GM19438 (cell line): ENCODE data around the gene AKNAD1.

Experiments
- ATAC-seq: cut with Tn5 transposase; IDR thresholded peaks from one replicate; pipeline ENCODE4 v1.9.1; 2021; ENCODE audit warnings: low read depth; ENCODE audit not compliant: unreplicated experiment

The AKNAD1 gene

DNA sequence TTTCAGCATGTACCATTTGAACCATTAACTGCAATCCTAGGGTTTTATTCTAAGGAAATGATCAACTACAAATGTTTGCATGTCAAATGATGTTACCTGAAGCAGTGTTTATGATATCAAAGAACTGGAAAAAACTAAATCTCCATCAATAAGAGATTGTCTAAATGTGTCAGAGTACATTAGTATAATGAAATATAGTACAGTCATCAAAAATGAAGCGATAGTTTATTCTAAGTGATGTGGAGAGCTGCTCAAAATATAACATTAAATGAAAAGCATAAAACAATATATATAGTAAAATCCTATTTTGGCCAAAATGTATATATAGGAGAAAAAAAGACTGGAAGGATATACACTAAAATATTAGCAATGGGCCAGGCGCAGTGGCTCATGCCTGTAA lies 24.0 kb downstream of the AKNAD1 start:
- no peak for ATAC-seq

DNA sequence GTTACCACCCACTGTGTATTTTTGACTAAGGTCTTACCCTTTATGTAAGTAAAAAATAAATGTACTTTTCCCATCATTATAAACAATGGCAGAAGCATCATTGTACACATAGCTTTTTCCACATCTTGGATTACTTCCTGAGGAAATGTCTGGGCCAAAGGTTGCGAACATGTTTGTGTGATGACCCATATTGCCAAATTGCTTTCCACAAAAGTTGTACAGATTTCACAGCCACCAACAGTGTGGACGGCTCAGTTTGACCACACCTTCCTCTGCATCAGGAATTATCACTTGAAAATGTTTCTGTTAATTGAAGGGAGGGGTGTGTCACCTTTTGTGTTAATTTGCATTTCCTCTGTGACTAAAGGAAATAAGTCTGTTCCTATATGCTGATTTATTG lies 25.7 kb downstream of the AKNAD1 start:
- no peak for ATAC-seq

DNA sequence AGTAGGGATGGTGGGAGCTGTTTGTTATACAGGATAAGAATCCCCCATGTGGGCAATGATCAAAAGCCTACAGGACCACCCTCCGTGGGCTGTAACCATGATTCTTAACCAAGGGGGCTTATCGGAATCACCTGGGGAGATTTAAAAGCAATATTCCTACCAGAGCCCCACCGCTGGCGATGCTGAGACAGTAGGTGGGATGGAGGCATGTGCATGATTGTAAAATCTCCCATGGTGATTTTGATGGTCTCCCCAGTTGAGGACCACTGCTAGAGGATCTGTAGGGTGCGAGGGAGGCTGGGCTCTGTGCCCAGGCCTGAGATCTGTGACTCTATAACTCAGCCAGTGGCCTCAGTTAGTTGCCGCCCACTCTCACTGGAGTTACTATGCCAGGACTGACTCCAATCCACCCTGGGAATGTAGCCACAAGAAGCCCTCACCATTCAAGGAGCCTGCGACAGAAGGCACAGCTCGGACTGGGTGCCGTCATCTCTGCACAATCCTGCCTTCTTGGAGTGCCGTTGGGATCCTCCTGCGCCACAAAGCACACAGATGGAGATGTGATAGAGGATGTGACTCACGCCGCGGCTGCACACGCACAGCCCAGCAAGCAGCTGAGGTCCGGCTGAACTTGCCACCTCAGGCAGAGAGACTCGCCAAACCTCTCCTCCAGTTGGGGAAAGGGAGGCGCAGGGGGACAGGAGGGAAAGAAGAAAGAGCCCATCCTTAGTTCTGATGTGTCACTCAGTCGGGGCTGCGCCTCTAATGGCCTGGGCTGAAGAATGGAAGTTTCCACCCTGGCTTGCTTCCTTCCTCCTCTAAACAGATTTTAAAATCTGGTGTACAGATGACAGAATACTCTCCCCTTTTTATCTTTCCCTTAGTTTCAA lies 26.5 kb downstream of the AKNAD1 start:
- ATAC-seq = no peak

DNA sequence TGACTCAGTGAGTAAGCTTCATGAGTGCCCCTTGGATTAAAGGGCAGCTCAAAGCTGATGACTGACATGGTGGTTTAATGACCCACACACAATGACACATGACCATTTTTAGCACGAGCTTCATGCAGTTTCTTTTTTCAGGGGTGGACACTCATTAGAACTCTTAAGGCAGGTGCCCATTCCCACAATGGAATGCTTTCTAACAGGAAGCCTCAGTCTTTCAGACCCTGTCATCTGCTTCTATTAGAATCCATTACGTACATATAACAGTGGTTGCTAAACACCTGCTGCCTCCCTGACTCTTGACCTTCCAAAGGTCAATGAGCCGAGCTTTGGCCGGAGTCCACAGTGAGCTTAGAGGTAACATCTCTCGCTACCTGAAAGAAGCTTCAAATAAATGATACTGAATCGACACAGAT lies 27.4 kb downstream of the AKNAD1 start:
- no peak for ATAC-seq

DNA sequence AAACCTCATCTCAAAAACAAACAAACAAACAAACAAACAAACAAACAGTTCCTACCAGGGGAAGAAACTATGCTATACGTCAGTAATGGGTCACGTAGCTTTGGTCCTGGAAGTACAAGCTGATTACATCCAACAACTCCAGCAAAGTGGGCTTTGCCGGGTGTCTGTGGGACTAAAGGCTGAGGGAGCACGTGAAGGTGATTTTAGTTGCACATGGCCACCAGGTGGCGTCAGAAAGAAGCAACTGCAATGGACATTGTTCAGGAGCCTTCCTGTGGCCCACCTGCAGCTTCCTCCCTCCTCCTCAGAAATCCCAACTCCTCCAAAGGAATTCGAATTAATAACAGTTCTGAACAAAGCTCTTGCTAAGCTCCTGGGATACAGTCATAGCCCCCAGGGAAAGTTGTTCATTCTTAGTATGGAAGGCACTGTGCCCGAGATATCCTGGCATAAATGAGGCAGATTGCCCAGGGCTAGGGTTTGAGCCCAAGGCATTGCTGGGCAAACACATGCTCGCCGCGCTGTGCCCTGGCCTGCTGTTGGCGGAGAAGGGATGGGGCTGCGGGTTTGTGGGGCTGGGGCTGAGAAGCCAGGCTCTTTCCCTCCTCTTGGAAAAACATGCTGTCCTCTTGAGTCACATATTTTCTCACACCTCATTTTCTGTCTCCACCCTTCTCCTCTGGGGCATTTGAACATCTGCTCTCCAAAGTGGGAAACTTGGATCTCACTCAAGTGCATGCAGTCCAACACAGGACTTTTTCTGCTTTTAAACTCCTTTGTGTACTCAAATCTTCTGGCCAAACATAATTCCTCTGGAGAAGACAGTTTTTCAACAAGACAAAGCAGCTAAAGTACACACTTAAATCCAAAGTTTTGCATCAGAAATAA lies 28.6 kb downstream of the AKNAD1 start:
- no peak for ATAC-seq

DNA sequence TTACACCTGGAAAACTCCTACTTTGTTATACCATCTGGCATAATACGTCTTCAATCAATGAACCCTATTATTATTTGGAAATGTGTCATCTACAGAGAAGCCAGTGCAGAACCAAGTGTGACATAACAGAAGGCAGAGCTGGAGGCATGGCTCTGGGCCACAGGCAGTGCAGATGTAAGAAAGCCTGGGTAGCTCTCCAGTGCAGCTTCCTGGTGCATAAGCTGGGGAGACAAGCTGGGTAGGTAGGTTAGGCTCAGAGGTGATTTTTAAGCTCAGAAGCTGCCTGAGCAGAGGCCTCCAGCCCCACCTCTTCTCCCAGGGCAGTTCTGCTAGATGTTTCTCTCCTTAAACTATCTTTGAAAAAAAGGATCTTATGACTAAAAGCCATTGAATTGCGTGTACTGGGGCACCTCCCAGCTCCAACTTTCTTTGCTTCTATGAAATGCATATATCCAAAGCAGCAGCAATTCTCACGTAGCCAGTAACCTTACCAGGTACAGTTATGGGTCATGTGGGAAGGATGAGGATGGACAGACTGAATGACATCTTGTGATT lies 30.7 kb downstream of the AKNAD1 start:
- no peak for ATAC-seq

DNA sequence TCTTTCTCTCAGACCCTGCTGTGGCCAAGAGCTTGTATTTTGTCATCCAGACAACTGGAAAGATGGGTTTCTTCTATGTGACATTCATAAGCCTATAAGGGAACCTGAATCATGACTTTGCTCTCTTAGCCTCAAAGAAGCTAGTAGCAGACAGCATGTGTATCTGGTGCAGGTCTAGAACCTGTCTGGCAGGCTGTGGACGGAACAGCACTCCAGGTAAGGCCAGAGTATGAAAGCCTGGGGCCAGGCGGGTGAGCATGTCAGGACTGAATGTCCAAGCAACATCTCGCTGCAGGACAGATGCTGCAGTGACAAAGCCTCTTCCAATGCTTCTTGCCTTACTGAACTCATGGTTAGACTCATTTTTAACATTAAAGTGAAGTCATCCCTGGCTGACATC lies 32.8 kb downstream of the AKNAD1 start:
- no peak for ATAC-seq

DNA sequence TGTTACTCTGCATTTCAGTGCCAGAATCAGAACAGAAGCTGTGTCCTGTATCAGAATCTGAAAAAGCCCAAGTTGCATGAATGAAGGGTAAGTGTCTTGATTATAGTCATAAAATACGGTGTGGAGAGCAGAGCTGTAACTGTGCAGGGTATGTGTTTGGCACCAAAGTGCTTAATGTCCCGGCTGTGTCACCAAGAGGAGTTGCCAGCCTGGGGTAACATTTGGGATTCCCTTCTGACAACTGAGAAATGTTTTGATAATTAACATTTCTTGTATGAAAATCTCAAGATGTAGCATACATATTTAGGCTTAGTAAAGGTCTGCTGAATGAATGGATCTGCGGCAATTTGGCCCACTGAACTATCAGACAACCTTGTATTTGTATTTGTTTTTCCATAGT lies 33.3 kb downstream of the AKNAD1 start:
- no peak for ATAC-seq

DNA sequence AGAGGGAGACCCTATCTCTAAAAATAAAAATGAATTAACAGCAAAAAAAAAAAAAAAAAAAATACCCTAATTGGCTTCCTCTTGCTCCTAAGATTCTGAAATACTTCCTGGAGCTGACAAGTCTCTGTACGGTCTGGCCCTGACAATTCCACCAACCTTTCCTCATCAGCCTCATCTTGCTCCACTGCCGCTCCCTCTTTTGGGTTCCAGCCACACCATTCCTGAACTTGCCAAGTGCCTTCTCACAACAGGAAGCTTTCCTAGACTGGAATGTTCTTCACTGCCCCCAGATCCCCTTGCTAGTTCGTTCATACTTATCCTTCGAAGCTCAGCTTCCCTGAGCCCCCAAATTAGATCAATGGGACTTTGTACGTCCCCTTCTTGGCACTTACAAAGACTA lies 37.0 kb downstream of the AKNAD1 start:
- ATAC-seq = no peak

DNA sequence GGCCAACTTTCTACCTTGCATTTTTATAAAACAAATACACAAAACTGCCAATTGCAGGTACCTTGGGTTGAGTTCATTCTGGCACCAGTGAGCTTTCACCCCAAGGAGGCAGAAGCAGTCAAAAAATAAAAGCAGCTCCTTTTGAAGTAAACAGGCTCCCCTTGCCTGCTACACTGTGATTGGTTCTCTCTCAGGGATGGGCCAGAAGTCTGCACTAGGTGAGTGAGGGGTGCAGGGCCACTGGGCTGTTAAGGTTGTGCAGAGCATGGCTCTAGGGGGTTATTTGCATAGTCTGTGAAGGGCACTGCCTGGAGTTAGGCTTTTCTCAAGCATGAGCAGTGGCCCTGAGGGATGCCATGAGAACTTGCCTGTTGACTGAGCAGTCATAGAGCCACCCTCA lies 39.1 kb downstream of the AKNAD1 start:
- no peak for ATAC-seq

DNA sequence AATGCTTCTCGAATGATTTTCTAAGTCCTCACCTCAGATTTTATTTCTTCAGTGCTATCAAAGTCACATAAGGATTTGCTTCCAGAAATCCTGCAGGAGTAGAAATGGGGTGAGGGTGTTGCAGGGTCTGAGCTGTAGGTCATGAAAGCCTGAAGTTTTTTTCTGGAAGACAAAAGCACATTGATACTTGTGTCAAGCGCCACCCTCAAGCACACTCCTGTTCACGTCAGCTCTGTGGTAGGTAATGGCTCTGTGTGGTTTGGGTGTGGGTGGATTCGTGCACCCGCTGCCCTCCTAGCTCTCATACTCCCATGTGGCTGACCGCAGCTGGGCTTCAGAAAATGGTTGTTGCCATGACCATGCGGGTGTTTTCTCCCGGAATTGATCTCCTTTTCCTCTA lies 39.9 kb downstream of the AKNAD1 start:
- ATAC-seq = no peak

DNA sequence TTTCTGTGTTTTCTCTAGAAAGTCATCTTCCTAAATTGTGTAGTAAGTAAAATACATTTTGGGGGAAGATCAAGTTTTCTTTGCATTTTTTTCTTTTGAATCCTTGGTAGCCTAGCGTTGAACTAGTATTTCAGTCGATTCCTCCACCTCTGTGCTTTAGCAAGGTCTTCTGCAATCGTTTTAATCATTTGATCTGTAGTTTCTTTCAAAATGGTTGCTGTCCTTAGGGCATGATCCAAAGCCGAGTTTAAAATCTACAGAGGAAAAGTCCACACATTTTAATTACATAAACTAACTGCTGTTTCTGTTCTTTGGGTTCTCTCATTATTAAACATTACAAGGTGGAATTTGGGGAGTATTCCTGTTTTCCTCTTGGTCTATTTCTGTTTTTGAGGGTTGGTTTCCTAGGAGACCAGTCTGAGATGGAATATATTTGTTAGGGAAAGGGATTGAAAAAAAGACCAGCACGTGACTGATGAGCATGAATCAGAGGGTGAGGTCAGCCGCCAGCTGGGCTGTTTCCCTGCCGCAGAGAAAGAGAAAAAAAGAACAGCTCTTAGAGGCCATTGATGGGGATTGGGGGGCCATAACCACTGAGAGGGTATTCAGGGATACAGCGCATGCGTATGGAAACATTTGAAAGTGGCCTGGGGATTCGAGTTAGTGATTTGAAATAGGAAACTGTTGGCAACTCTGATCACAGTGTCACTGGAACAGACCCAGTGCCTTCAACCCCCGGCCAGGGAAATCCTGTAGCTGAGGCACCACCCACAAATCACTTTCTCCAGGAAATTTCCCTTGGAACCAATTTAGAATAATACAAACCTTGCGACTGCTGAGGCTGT lies 40.6 kb downstream of the AKNAD1 start:
- ATAC-seq = no peak

DNA sequence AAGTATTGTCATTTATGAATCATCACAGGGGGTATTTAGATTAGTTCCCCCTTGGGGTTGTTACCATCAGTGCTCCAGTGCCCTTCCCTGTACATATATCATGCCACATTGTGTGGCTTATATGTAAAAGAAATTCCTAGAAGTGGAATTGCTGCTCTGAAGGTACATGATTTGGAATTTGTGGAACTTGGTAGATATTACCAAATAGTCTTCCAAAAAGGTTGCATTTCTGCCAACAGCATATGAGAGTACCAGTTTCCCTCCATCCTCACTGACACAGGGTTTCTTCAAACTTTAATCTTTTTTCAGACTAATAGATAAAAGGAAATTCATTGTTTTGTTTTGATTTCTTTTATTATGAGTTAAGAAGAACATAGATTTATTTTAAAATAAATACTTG lies 41.3 kb downstream of the AKNAD1 start:
- ATAC-seq = no peak

DNA sequence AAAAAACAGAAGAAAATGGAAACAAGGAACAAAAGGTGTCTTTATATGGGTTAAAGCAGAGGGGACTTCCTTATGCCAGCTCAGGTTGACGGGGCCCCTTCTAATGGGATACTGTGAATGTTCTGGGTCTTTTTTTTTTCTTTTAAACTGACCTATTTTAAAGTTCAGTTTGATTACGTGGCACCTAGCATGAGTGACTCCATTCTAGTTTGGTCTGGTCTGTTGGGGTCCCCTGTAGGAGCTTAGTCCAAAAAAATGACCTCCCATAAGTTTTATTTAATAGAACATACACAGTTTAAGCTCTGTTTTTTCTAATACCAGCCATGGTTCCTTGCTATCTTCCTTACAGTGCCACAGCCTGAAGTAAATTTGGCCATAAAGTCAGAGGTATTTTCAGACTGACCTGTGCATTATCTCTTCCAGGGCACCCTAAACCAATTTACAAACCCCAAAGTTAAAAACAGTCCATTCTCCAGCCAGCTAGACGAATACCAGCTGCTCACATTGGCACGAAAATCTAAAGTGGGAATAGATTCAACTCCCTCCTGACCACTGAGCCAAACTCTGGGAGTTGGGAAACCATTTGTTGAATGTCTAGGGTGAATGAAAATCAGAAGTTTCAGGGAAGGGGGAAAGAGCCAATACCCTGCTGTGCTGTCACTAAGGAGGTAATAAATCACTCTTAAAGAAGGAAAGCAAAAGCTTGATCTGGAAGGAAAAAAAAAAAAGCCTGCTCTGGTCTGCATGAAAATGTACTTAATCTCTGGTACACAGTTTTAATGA lies 42.4 kb downstream of the AKNAD1 start:
- ATAC-seq = no peak

DNA sequence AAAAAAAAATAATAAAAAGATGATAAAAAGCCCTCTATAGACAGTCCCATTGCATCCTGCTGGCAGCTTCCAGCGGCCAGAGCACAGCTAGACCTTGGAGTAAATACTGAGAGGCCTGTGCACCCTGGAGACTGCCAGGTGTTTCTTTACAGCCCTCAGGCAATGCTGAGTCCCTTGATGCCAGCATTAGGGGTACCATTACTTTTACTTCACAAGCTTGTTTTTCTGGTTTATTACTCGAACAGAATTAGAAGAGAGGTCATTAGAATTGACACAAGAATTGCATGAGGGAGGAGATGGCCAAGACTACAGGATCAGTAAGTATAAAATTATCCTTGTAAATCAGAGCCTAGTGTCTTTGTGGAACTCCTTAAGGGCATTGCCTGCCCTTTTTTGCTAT lies 43.6 kb downstream of the AKNAD1 start:
- ATAC-seq = no peak

DNA sequence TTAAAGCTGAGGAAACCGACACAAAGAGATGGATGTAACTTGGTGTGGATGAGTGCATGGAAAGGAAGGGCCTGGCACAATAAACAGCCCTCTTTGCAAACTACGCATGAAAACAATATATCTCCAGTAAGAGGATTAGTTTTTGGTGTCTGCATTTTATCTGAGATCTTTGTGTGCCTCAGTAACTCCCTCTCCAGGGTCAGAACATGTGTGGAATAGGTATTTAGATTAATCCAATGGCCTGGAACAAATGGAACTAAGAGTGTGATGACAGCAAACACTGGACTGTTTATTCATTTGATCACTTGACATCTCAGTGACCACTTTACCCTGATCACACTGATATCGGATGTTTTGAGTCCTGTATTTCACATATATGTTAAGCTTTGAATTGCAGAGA lies 45.3 kb downstream of the AKNAD1 start:
- ATAC-seq = no peak

DNA sequence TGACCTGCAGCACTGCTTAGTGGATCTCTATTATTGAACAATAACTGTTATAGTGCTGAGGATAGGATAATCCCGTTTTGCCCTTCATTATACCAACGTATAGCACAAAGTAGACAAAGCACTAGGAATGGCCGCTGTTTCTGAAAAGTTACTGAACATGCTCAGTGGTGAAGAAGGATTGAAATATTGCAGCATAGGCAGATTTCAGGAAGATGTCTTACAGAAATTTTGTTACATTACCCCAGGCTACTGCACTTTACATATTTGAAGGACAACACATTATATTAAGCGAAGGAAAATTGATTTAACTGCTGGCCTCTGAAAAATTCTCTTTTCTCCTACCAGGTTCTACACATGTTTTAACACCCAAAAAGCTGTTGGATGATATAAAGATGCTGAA lies 48.5 kb downstream of the AKNAD1 start:
- ATAC-seq = no peak

DNA sequence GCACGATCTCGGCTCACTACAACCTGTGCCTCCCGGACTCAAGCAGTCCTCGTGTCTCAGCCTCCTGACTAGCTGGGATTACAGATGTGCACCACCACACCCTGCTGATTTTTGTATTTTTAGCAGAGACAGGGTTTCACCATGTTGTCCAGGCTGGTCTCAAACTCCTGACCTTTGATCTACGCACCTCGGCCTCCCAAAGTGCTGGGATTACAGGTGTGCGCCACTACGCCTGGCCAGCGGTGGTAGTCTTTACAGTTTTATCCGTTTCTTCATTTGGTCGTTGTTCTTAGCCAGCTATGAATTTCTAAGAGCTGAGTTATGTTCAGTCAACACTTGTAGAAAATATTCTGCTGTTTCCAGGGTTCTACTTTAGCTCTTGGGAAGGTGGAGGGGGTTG lies 53.3 kb downstream of the AKNAD1 start:
- ATAC-seq = no peak

DNA sequence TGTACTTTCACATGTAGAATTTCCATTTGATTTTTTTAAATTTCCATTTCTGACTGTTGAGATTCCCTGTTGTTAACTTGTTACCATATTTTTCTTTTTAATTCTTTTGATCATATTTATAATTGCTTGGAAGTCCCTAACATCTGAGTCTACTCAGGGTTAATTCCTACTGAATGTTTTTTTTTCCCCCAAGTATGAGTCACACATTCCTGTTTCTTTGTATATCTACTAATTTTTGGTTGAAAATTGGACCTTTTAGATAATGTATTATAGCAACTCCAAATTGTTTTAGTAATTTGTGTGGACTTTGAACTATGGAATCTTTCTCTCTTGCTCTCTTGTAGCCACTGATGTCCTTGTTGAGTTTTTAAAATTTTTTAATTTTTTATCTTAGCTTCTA lies 55.8 kb downstream of the AKNAD1 start:
- no peak for ATAC-seq

DNA sequence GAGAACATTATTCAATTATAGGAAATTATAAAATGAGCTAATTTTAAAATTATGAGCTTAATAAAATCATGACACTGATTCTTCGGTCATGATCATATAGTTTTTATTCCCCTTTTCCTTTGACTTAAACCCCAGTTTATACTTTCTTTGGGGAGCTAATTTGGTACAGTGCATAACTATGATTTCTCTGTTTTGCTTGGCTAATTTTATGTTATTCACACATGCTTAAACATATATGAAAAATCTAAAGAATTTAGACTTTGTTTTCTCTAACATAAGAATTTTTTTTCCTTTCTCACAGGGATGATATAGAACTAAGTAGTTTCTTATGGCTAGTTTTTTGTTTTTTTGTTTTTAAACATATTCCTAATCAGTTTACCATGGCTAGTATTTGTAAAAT lies 57.9 kb downstream of the AKNAD1 start:
- ATAC-seq = no peak
